ENCODE measurements around the gene PWWP2A. TPM values are rescaled to one million over a fixed set of nuclear protein-coding genes. Genes with fewer than 3 reads are reported as not detected.
"Not testable (repeated sequence)": the region's sequence is repeated elsewhere in the genome, so short reads cannot be mapped to it uniquely, and the experiment has no call there.

The PWWP2A gene
- total RNA-seq, 1 experiment from 2014 or later = 34.4 TPM

- peaks cover 44% of the 10 kb centered on the region for H3K4me1 ChIP-seq
- H3K9me3 ChIP-seq = no peaks in the 10 kb centered on the region
- no TSS peak for BruUV-seq (replicated peaks)
- peaks cover 41% of the 10 kb centered on the region for H3K4me1 Mint-ChIP-seq (ENCODE audit: low read depth, unreplicated experiment)
- TF ChIP-seq CTCF (IDR thresholded peaks at IDR 0.05; ENCODE audit: insufficient read depth in 1 of 2, low read depth in 1 of 2, low read length in 1 of 2, severe bottlenecking in 1 of 2, unreplicated experiment in 1 of 2) = no peak
- H3K27ac Mint-ChIP-seq (ENCODE audit: unreplicated experiment) = no peak overlapping the region
- H3K36me3 ChIP-seq (ENCODE audit: control insufficient read depth, insufficient read depth, low read length) = no peaks in the 10 kb centered on the region; the same call in 1 of the 2 replicates
- H3K4me3 ChIP-seq (ENCODE audit: low read depth, low read length) = no peak overlapping the region
- DNase-seq = no peak
- intact Hi-C loops (cut with micrococcal nuclease; ENCODE audit: unreplicated experiment) = no loop called here
- POLR2A ChIA-PET = no interaction called here
- H3K27me3 ChIP-seq (replicated peaks; ENCODE audit: control insufficient read depth, insufficient read depth, low read length) = no peaks in the 10 kb centered on the region
- H3K27me3 Mint-ChIP-seq (ENCODE audit: insufficient read depth, unreplicated experiment) = no peaks in the 10 kb centered on the region
- no peak overlapping the region for H3K4me3 Mint-ChIP-seq (ENCODE audit: unreplicated experiment)
- CTCF ChIA-PET = no interaction called here
- H3K9me3 Mint-ChIP-seq (ENCODE audit: unreplicated experiment) = no peaks in the 10 kb centered on the region
- peaks cover 6% of the 10 kb centered on the region for H3K36me3 Mint-ChIP-seq (ENCODE audit: insufficient read depth, unreplicated experiment)
Observed at GRCh38 chr5:160162910-160163309, 43.7 kb upstream of the PWWP2A start.

GRCh38 chr5:160161626-160162025, 42.4 kb upstream of the PWWP2A start:
- Mint-ChIP-seq H3K4me3 (ENCODE audit: unreplicated experiment) (no peak overlapping the region), H3K36me3 (ENCODE audit: insufficient read depth, unreplicated experiment) (peaks cover 6% of the 10 kb centered on the region), H3K4me1 (ENCODE audit: low read depth, unreplicated experiment) (peaks cover 30% of the 10 kb centered on the region), H3K27ac (ENCODE audit: unreplicated experiment) (peak overlapping the region; percentile 78), H3K9me3 (ENCODE audit: unreplicated experiment) (no peaks in the 10 kb centered on the region), H3K27me3 (ENCODE audit: insufficient read depth, unreplicated experiment) (no peaks in the 10 kb centered on the region)
- DNase-seq = no peak
- no peaks in the 10 kb centered on the region; the same call in 1 of the 2 replicates for H3K36me3 ChIP-seq (ENCODE audit: control insufficient read depth, insufficient read depth, low read length)
- ChIA-PET CTCF (no interaction called here), POLR2A (no interaction called here)
- no peaks in the 10 kb centered on the region for H3K27me3 ChIP-seq (replicated peaks; ENCODE audit: control insufficient read depth, insufficient read depth, low read length)
- H3K4me3 ChIP-seq (ENCODE audit: low read depth, low read length) = no peak overlapping the region
- peaks cover 31% of the 10 kb centered on the region for H3K4me1 ChIP-seq
- BruUV-seq (replicated peaks) = no TSS peak
- intact Hi-C loops (cut with micrococcal nuclease; ENCODE audit: unreplicated experiment) = no loop called here
- no peaks in the 10 kb centered on the region for H3K9me3 ChIP-seq
- no peak for TF ChIP-seq CTCF (IDR thresholded peaks at IDR 0.05; ENCODE audit: insufficient read depth in 1 of 2, low read depth in 1 of 2, low read length in 1 of 2, severe bottlenecking in 1 of 2, unreplicated experiment in 1 of 2)

- BruUV-seq (replicated peaks); DNase-seq; H3K4me3 ChIP-seq (ENCODE audit: low read depth, low read length); H3K9me3 ChIP-seq; CTCF ChIA-PET; H3K27me3 ChIP-seq (replicated peaks; ENCODE audit: control insufficient read depth, insufficient read depth, low read length); H3K27me3 Mint-ChIP-seq (ENCODE audit: insufficient read depth, unreplicated experiment); H3K9me3 Mint-ChIP-seq (ENCODE audit: unreplicated experiment); H3K36me3 Mint-ChIP-seq (ENCODE audit: insufficient read depth, unreplicated experiment); H3K36me3 ChIP-seq (ENCODE audit: control insufficient read depth, insufficient read depth, low read length): not testable (repeated sequence)
- intact Hi-C loops (cut with micrococcal nuclease; ENCODE audit: unreplicated experiment) = loop anchor here (1.0 kb wide), 3 partner anchors 27 to 99 kb away; partner anchors contain the start of gene PWWP2A
- H3K4me1 ChIP-seq = peaks cover 30% of the 10 kb centered on the region
- Mint-ChIP-seq H3K4me3 (ENCODE audit: unreplicated experiment) (peak overlapping the region; percentile 25), H3K4me1 (ENCODE audit: low read depth, unreplicated experiment) (peaks cover 22% of the 10 kb centered on the region), H3K27ac (ENCODE audit: unreplicated experiment) (peak overlapping the region; percentile 87)
- POLR2A ChIA-PET = interaction anchor here (1.5 kb wide), 1 partner anchor 27 kb away, joined by 8 read pairs; no protein-coding TSS in a partner anchor
Observed at GRCh38 chr5:160160875-160161274, 41.6 kb upstream of the PWWP2A start.

All from Caco-2 (cell line).